Stimulated activated CD4-positive, alpha-beta T cell treated with anti-CD3 and anti-CD28 coated beads, Interleukin-2, amount 100 ng/mL, for 4 hours (primary cell): ENCODE measurements around the gene CBLC.
"Not testable (repeated sequence)": the region's sequence is repeated elsewhere in the genome, so short reads cannot be mapped to it uniquely, and the experiment has no call there.

Source experiments
- DNase-seq: peaks from one replicate; pipeline ENCODE4 v3.0.0-alpha.2; 2020; ENCODE audit warnings: low read depth

The CBLC gene

DNA sequence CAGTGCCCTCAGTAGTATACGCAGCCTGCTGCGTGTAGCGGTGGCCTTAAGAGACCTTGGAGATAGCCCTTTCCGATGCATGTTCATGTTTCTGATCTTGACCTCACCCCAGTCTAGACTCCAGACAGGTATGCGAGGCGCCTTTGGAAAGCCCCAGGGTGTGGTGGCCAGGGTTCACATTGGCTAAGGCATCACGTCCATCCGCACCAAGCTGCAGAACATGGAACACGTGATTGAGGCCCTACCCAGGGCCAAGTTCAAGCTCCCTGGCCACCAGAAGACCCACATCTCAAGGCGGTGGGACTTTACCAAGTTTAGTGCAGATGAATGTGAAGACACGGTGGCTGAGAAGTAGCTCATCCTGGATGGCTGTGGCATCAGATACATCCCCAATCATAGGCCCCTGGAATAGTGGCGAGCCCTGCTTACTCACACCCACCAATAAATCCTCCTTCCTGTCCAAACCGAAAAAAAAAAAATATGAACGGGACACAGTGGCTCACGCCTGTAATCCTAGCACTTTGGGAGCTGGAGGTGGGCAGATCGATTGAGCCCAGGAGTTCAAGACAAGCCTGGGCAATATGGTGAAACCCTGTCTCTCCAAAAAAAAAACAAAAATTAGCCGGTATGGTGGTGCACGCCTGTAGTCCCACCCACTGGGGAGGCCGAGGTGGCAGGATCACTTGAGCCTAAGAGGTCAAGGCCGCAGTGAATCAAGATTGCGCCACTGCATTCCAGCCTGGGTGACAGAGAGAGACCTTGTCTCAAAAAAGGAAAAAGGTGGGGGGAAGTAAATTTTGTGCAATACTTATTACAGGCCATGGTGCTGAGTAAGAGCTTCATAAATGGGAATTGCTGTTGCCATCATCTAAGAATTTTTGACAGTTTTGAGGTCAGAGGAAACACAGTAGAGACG is 12.4 kb upstream of the CBLC start:
- DNase-seq: no peak

DNA sequence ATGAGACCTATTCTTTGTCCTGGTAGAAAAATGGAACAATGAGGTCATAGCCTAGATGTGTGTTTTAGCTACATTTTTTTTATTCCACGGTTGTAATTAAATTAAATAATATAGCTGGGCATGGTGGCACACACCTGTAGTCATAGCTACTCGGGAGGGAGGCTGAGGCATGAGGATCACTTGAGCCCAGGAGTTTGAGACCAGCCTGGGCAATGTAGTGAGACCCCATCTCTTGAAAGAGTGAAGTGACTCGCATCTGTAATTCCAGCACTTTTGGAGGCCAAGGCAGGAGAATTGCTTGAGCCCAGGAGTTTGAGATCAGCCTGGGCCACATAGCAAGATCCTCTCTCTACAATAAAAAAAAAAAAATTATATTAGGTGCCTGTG is 11.7 kb upstream of the CBLC start:
- DNase-seq: no peak

DNA sequence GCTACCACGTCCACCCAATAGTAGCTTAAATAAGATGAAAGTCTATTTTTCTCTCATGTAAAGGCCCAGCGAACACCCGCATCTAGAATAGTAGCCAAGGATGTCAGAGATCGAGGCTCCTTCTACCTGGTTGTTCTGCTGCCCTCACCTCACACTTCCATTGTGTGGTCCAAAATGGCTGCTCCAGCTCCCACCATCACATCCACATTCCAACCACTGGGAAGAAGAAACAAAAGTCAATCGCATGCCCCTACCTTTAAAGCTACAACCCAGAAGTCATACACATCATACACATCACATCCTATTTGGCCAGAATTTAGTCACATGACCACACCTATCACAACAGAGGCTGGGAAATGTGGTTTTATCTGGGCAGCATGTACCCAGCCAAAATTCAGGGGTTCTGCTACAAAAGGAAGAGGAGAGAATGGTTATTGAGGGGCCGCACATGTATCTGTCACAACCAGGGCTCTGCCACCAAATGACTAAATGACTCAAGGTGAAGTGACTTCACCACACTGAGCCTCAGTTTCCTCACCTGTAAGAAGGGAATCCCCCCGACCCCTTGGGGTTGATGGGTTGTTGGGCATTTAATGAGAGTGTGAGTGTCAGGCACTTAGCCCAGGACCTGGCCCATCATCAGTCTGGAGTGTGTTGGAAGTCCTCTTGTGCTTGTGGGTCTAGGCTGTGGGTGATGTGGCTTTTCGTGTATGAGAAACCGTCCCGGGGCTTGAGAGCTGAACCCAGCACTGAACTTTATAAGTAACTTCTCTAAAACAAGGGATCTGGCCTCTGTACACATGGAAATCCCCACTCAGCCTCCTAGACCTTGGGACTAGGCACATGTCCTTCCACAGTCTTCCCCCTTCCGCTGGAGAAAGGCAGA is 10.2 kb upstream of the CBLC start:
- DNase-seq: no peak

DNA sequence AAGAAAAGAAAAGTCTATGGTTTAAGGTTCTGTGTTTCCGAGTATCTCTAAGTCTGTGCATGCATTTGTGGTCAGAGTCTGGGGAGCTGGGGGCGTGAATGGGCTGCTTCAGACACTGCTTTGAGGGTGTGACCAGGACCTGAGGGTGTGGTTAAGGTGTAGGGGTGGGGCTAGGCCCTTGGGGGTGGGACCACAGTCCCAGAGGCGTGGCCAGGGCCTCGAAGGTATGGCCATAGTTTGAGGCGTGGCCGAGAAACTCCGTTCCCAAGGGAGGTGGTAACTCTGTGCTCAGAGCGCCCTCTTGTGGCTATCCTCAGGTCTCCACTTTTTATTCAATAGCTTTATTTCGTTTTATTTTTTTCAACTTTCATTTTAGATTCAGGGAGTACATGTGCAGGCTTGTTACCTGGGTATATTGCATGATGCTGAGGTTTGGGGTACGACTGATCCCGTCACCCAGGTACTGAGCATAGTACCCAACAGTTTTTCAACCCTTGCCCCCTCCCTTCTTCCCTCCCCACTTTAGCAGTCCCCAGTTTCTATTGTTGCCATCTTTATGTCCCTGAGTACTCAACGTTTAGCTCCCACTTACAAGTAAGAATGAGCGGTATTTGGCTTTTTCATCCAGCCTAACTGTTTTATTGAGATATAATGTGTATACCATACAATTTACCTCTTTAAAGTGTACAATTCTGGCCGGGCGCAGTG is 7.0 kb upstream of the CBLC start:
- peak; percentile 96 for DNase-seq

DNA sequence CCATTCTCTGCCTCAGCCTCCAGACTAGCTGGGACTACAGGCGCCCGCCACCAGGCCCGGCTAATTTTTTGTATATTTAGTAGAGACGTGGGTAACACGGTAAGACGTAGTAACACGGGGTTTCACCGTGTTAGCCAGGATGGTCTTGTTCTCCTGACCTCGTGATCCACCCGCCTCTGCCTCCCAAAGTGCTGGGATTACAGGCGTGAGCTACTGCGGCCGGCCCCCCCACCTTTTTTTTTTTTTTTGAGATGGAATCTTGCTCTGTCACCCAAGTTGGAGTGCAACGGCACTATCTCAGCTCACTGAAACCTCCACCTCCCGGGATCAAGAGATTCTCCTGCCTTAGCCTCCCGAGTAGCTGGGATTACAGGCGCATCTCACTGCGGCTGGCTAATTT is 5.5 kb upstream of the CBLC start:
- not testable (repeated sequence) for DNase-seq

DNA sequence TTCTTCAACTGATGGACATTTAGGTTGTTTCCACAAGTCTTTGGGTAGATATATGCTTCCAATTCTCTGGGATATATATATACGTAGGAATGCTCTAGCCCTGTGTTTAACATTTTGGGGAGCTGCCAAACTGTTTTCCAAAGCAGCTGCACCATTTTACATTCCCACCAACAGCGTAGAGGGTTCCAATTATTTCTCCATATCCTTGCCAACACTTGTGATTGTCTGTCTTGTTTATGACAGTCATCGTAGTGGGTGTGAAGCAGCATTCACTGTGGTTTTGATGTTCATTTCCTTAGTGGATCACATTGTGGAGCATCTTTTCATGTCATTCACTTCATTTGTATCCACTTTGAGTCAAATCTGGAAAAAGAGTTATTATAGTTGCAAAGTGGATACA is 4.7 kb upstream of the CBLC start:
- no peak for DNase-seq

DNA sequence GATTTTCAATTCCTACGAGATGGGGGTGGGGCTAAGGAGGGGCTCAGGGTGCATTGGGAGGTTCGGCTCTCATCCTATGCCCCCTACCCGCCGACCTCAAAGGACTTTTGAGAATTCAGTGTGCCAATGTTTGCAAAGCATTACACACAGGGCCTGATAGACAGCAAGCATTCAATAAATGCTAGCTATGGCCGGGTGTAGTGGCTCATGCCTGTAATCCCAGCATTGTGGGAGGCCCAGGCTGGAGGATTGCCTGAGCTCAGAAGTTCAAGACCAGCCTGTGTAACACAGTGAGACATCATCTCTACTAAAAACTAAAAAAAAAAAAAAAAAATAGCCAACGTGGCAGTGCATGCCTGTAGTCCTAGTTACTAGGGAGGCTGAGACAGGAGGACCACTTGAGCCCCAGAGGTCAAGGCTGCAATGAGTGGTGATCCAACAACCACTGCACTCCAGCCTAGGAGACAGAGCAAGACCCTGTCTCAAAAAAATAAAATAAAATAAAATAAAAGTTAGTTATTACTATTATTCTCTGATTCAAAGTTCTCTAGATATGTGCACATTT is 1.9 kb upstream of the CBLC start:
- no peak for DNase-seq

DNA sequence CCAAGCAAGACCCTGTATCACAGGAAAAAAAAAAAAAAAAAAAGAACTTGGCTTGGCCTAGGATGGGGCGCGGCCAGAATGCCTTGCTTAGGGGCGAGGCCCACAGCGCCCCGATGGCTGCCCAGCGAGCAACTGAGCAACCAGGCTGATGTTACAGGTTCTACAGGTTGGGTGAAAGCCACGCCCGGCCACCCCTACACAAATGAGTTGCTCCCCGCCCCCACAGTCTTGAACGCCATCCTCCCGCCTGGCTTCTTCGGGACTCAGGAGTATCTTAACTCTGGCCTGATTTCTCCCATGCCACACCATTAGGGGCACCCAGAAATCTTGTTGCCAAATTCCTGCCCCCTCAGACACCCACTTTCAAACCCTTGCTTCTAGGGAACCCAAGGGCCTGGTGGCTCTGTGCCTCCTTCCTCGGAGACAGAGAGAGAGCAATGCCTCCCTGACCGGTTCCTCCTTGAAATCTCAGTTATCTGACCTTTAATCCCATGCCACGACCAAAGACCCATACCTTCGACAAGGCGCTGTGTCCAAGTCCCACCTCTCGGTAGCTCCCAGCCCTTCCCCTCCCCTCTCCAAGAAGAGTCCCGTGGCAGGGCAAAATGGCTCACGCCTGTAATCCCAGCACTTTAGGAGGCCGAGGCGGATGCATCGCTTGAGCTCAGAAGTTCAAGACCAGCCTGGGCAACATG is 1.1 kb upstream of the CBLC start:
- no peak for DNase-seq

DNA sequence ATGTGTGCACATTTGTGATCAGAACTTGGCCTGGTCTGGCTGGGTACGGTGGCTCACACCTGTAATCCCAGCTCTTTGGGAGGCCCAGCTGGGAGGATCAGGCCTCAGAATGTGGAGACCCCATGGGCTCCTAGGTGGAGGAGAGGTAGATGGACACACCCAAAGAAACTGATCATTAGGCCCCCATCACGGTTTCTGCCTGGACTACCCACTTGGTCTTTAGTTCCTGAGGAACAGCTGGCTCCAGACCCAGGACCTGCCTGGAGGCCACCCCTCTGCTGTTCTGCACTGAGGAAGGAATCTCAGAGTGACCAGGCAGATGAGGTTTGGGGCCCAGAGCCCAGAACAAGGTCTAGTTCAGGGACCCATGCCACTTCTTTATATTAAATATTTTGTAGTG is 1.5 kb downstream of the CBLC start:
- no peak for DNase-seq

DNA sequence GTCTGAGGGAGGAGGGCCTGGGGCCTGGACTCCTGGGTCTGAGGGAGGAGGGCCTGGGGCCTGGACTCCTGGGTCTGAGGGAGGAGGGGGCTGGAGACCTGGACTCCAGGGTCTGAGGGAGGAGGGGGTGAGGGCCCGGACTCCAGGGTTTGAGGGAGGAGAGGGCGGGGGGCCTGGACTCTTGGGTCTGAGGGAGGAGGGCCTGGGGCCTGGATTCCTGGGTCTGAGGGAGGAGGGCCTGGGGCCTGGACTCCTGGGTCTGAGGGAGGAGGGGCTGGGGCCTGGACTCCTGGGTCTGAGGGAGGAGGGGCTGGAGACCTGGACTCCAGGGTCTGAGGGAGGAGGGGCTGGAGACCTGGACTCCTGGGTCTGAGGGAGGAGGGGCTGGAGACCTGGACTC is 4.0 kb downstream of the CBLC start:
- not testable (repeated sequence) for DNase-seq

DNA sequence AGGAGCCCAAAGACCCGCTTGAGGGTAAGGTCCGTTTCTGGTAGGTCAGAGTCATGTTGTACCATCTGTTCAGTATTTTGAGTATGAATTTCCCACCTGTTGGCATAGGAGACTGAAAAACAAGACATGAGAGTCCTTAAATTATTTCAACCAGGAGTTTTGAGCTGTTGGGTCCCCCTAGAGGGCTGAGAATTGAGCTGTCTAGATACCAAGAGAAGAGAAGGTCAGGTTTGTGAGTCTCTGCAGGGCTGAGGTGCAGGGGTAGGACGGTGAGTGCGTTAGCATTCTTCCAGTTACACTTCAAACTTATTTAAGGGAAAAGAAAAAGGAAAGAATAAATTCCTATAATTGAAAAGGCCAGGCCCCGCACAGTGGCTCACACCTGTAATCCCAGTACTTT is 5.0 kb downstream of the CBLC start:
- DNase-seq: no peak

DNA sequence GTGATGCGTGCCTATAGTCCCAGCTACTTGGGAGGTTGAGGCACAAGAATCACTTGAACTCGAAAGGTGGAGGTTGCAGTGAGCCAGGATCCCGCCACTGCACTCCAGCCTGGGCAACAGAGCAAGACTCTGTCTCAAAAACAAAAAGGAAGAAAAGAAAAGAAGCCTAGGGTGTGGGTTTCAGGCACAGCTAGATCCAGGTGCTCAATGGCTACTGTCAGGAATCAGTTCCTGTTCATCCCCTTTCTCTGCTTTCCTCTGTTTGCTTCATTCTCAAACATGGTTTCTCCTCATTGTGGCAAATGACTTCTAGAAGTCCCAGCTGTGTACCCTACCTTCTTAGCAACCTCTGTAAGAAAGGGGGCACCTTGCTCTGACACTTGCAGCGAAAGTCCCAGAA is 5.9 kb downstream of the CBLC start:
- DNase-seq: no peak

DNA sequence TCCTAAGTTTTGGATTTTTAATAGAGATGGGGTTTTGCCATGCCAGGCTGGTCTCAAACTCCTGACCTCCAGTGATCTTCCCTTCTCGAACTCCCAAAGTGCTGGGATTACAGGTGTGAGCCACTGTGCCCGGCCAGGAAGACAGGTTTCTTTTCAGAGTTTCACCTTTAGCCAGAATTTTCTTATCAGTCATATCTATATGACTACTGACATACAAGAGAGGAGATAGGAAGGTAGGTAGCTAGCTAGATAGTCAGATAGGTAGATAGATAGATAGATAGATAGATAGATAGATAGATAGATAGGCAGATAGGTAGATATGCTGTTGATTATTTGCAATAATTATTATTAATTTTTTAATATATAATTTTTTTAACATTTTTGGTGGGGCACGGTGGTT is 7.6 kb downstream of the CBLC start:
- no peak for DNase-seq

DNA sequence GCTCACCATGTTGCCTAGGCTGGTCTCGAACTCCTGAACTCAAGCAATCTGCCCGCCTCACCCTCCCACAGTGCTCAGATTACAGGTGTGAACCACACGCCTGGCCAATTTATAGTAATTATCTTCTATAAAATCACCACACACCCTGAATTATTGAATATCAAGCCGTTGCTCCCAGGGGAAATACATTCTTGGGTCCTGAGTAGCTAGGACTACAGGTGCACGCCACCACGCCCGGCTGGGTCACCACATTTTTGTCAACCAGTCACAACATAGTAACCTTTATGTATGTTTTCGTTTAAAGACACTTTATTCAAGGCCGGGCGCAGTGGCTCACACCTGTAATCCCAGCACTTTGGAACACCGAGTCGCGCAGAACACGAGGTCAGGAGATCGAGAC is 8.3 kb downstream of the CBLC start:
- no peak for DNase-seq

DNA sequence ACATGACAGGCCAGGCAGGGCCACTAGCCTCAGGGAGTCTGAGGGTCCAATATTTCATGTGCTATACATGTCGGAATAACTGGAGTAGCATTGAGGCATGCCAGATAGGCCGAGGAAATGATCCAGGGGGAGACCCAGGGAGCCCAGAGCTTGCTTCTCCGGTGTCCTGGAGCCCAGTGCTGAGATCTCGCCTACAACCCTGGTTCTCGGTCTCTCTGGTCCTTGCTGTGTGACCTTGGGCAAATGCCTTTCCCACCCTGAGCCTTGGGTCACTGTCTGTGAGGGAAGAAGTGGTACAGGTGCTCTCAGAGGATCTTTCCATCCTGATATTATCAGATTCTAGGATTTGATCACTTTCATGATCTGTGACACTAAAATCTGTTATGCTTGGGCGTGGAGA is 11.3 kb downstream of the CBLC start:
- DNase-seq: no peak

DNA sequence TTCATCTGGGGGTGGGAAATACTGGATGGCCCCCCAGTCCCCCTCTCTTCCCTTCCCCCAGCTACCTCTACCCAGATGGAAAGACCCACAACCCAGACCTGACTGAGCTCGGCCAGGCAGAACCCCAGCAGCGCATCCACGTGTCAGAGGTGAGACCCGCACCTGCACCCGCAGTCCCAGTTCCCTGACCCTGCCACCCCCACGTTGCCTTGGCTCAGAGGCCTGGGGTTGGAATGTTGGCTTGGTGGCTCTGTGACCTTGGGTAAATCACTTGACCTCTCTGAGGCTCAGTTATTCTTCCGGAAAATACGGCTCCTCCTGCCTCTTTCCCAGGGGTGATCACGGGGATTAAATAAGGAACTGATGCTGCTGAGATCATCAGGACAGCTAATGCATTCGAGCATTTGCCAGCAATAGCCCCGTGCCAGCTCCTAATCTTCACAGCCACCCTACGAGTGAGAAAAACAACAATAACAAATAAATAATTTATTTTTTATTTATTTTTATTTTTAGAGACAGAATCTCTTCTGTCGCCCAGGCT is 12.3 kb downstream of the CBLC start:
- no peak for DNase-seq

DNA sequence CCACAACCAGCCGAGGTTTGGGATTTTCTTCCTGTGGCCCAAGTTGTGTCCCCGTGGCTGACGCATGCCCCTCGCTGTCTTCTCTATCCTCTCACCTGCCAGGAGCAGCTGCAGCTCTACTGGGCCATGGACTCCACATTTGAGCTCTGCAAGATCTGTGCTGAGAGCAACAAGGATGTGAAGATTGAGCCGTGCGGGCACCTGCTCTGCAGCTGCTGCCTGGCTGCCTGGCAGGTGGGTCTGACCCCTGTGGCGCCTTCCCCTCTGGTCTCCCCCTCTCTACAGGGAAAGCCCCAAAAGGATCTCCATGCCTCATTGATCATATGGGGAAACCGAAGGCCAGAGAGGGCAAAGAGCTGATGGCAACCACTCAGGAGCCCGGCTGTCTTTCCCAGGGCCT is 14.6 kb downstream of the CBLC start:
- no peak for DNase-seq

DNA sequence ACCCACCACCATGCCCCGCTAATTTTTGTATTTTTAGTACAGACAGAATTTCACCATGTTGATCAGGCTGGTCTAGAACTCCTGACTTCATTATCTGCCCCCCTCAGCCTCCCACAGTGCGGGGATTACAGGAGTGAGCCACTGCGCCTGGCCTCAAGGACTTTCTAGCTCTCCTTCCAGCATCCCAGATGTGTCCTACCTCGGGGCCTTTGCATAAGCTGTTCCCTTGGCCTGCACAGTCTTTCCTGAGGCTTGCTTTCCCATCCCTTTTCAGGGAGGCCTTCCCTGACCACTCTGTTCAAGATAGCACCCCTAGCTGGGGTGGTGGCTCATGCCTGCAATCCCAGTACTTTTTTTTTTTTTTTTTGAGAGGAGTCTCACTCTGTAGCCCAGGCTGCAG is 16.9 kb downstream of the CBLC start:
- DNase-seq: no peak

DNA sequence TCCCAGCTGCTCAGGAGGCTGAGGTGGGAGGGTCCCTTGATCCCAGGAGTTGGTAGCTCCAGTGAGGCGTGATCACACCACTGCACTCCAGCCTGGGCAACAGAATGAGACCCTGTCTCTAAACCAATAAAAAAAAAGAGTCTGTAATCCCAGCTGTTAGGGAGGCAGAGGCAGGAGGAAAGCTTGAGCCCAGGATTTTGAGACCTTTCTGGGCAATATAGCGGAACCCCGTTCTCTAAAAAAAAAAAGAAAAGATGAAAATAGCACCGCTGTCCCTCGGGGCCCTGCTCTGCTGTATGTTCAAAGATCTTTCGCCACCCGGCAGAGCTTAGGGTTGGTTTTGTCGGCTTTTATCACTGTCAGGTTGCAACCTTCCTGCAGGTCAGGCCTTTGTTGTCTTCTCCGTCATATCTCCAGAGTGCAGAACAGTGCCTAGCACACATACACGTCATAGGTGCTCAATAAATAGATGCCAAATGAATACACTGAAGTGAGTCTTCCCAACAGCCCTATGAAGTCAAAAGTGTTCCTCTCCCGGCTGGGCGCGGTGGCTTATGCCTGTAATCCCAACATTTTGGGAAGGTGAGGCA is 17.8 kb downstream of the CBLC start:
- DNase-seq: no peak

DNA sequence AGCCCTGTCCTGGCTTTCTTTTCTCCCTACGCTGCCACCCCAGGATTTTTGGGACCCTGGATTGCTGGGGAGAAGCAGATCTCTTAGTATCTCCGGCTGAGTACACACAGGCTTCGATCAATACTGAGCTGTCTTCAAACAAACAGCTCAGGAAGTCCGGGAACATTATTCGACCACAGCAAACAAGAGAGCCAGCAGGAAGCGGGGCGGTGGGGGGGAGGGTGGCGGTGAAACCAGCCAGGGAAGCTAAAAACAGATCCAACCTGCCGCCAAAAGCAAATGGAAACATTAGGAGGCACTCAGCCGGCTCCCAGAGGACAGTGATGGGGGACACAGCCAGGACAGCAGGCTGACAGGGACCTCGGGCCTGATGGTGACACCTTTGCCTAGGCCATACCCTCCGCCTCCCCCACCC is 19.0 kb downstream of the CBLC start:
- DNase-seq: no peak
